Cerebellar cortex (tissue), 1 donor: ENCODE measurements around the gene CAMK4.
A peak's percentile ranks its signal among the peaks of the same experiment; 100 is the strongest.

Source experiments
- DNase-seq: peaks from one replicate; pipeline ENCODE4 v3.0.0-alpha.2; 2015; ENCODE audit warnings: low spot score

Gene CAMK4

GRCh38 chr5:111425205-111425604, 201.0 kb downstream of the CAMK4 start:
- DNase-seq = no peak

DNA sequence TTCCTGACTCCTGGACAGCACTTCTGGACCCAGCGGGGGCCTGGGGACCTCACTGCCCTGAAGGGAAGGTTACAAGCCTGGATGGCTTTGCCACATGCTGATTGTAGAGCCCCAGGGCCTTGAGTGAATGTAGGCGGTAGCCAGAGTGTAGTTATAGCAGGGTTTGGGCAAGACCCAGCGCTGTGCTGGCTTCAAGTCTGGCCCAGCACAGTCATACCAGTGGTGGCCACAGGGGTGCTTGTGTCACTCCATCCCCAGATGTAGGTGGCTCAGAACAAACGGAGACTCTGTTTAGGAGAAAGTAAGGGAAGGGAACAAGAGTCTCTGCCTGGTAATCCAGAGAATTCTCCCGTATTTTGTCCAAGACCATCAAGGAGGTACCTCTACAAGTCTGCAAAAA, 203.6 kb downstream of the CAMK4 start:
- DNase-seq = no peak

DNA sequence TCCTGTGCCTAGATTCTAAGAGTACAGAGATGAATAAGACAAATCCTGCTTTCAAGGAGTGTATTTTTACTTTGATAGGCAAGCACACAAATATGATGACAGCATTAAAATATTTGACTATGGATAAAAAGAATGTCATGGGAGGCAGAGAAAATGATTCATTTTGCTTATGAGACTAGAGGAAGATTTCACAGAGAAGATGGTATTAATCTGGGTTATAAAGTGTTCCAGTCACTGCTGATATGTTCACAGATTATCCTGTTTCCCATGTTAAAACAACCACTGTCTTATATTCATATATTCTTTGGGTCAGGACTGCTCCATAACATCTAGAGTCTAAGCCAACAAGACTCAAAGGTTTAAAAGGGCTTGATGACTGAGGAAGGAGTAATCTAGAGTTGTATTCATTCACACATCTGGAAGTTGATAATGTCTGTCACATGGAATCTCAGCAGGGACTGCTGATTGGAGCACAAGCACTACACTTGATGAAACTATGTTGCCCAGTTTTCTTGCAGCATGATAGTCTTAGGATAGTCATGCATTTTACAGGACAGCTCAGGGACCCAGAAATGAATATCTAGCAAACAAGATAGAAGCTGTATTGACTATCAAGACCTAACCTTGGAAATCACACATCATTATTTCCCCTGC, 208.8 kb downstream of the CAMK4 start:
- DNase-seq = no peak

DNA sequence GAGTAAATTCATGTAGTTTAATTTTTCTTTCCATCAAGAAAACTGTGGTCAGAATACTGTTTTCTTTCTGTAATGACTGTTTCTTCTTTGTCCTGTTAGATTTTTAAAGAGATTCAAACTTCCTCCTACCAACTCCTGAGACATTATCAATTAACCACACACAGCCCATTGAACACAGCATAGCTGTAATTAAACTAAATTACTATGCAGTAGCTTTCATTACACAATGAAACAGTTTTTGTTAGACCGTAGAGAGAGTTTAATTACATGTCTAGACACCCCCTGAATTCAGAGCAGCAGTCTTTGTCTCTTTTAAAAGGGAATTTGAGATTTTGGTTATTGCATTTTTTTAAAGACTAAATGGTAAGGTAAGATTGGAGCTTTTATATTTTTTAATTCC, 210.6 kb downstream of the CAMK4 start:
- DNase-seq = no peak

GRCh38 chr5:111439473-111440075, 215.4 kb downstream of the CAMK4 start:
- DNase-seq = no peak

DNA sequence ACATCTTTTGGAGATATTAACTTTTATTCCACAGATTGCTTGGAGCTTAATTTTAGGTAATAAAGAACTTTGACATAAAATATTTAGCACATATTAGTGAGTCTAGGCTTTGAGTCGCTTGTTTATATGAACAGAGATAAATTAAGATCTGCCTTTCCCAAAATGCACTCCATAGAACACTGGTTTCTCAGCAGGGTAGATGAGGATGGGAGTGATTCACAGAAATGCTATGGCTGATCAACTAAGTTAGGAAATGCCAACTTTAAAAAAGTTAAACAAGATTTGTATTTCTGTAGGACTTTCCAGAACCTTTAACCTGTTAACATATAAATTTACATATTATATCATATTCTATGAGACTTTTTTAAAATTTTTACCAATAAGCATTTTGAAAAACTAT, 222.9 kb downstream of the CAMK4 start:
- no peak for DNase-seq

- DNase-seq = peak; percentile 38
Observed at GRCh38 chr5:111447822-111448221, 223.6 kb downstream of the CAMK4 start.

DNA sequence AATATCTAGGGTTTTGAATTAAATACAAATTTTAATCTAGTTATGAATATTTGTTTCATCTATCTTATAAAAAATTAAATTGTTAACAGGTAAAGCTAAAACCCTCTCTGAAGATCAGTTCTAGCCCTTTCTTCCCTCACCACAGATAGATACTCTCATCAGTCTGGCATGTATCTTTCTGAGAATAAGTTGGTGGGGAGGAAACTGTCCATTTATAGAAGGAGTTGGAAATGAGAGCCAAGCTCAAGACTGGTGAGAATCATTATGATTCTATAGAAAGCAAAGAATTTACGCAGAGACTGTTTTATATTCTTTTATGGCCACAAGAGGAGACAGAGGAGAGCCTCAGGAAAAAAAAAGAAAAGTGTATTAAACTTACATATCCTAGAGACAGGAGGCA, 229.1 kb downstream of the CAMK4 start:
- no peak for DNase-seq

GRCh38 chr5:111453747-111454146, 229.6 kb downstream of the CAMK4 start:
- DNase-seq = no peak

DNA sequence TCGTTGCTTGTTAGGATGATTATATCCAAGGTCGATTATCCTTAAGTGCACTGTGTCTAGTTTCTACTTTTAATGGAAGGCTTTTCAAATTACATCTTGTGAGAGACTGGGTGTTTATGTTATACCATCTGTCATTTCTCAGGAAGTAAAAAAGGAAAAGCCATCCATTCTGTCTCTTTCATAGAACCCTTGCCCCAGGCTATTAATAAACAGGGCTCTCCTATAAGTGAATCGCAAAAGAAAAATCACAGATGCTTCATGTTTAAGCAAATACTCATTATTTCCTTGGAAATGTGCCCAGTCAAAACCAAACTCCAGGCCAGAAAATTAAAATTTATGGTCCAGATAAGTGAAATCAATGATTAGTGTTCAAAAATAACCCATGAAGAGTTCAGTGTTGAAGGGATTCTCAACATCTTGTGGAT, 230.0 kb downstream of the CAMK4 start:
- DNase-seq = peak; percentile 50

DNA sequence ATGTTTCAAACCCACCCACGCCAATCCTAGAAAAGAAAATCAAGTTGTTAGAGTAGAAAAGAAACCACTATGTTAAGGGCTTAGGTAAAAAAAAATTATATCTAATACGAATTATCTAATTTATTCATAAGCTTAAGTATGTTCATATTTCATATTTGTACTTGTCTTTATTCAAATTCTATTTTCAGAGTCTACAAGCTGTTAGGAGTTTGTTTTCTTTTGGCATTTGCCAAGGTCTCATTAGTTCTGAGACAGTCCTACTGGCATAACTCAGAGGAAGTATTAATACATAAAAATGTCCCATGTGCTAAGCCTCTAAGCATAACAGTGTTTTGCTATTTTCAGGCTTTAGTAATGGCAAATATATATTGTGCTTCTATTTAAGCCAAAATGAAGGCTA, 230.6 kb downstream of the CAMK4 start:
- DNase-seq = peak; percentile 39

DNA sequence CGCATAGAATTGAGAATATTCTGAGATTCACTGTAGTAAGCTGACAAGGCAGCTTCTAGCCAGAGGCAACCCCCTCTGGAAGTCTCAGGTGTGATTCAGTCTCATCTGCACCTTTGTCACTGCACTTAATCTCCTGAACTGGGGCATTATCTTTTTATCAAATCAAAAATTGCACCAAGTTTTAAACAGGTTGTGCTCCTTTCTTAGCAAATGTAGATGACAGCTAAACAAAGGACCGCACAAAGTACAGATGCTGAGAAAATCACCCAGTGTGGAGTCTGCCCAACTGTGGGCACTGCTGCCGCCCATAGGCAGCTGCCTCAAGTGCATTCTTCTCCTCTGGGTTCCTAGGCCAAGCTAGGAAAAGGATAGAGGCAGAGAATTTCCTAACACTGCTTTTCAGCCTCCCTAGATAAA, 237.1 kb downstream of the CAMK4 start:
- peak; percentile 68 for DNase-seq

DNA sequence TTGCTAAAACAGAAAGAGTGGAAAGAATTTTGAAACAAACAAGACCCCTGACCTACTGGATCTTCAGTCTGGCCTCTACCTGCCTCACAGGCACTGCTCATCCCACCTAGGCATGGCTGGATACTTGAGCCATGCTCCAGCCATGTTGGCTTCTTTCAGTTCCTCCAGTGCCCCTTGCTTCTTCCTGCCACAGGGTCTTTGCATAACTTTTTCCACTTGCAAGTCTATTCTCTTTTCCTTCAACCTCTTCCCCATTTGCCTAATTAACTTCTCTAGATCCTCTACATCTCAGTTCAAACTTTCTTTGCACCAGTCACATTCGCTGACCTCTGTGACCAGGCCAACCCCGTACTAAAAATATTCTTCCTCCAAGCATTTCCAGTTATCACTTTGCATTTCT, 237.8 kb downstream of the CAMK4 start:
- DNase-seq = no peak

- no peak for DNase-seq
Observed at GRCh38 chr5:111463311-111463710, 239.1 kb downstream of the CAMK4 start.

GRCh38 chr5:111469293-111469896, 245.2 kb downstream of the CAMK4 start:
- DNase-seq = no peak

DNA sequence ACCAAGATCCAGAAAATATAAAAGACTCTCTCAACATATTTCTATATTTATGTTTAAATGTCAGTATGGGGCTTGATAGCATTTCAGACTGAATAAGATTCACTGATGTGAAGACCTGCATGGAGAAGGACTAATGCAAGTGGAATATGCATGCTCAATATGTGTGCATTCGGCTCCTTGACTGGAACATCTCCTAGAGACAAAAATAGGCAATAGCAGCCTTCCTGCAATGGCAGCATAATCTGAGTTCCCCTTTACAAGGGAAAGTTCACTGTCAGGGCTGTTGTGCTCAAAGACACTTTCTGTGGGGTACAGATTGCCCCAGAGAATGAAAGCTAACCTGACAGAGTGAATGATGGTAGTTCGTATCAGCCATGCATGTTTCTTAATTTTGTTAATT, 245.7 kb downstream of the CAMK4 start:
- no peak for DNase-seq

GRCh38 chr5:111472096-111472495, 247.9 kb downstream of the CAMK4 start:
- no peak for DNase-seq

GRCh38 chr5:111472579-111472978, 248.4 kb downstream of the CAMK4 start:
- DNase-seq = no peak

- DNase-seq = peak; percentile 36
Observed at GRCh38 chr5:111478266-111478665, 254.1 kb downstream of the CAMK4 start.

- DNase-seq = no peak
Observed at GRCh38 chr5:111478898-111479297, 254.7 kb downstream of the CAMK4 start.

DNA sequence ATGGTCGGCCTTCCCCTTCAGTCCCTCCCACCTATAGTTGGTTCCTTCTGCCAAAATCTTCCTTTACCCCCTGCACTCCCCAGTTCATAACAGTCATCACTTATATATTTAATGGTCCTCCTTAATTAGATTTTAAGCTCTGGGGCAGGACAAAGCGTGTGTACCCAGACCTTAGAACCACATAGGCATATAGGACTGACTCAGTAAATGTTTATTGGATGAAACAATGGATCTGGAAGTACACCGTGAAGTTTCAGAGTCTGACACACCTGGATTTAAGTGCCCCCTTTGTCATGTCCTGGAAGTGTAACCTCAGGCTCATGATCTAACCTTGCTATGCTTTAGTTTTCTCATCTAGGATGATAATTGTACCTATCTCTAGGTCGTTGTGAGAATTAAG, 256.2 kb downstream of the CAMK4 start:
- DNase-seq = no peak

- no peak for DNase-seq
Observed at GRCh38 chr5:111486055-111486454, 261.9 kb downstream of the CAMK4 start.

GRCh38 chr5:111486926-111487325, 262.7 kb downstream of the CAMK4 start:
- DNase-seq = no peak

DNA sequence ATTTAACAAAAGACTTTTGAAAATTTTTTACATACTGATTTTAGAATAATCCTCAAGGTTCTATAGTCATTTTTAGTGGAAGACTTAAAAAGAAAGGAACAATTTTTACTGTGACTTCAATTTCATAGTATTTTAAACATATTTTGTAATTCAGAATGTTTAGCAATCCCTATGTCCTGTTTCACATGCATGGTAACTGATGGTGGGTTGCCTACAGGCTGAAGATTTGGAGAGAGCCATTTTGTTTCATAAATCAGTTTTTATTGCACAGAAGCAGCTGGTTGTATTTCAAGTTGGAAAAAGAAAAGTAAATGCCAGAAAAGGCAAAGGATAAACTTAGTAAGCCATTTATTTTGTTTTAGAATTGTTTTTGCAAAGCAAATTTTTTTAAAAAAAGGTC, 264.2 kb downstream of the CAMK4 start:
- DNase-seq = no peak
